Amniotic stem cell (primary cell): ENCODE measurements around the gene CDC25C.
A peak's percentile ranks its signal among the peaks of the same experiment; 100 is the strongest.

Experiments used
- DNase-seq: peaks from one replicate; lab custom pipeline; 2025; lab: John Stamatoyannopoulos, UW

Gene CDC25C

DNA sequence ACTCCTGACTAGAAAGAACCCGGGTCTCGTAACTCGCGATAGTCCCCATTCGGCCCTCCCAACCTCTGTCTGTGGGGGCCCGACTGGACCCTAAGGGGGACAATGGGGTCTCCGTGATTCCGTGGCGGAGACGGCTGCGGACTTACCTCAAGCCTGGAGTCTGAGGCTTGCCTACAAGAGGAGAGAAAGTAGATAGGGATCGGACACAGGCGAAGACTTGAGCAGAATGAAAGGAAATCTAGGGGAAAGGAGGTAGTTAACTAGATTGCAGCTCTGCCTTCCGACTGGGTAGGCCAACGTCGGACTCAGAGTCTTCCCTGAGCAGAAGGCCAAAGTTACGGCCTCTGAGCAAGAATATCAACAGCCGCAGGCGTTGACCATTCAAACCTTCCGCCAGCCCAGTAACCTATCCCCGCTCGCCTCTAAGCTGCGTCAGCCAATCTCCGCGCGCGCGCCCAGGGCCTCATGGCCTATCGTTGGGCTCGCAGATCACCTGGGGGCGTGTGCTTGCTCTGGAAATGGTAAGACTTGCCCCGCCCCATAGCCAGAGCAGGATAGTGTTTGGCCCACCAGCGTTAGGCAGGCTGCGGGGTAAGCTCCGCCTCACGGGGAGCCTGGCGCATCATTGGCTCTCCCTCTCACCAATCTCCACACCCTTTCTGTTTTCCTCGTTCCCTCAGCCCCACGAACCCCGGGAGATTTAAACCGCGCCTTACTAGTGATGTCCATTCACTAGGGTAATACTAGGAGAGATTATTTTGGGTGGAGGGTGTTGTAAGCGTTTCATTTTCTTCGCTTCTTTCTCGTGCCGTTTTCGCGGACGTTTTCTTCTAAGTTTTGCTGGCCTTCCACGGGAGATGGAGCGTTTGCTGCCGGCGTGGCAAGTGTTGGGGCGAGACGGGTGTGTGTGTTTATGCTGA is at the start of gene CDC25C:
Gene CDC25C (minus strand): TSS at position 356 of the 920 bp plus-strand sequence. CDS start 624 bp downstream, outside the sequence.
- peak; percentile 98 for DNase-seq

DNA sequence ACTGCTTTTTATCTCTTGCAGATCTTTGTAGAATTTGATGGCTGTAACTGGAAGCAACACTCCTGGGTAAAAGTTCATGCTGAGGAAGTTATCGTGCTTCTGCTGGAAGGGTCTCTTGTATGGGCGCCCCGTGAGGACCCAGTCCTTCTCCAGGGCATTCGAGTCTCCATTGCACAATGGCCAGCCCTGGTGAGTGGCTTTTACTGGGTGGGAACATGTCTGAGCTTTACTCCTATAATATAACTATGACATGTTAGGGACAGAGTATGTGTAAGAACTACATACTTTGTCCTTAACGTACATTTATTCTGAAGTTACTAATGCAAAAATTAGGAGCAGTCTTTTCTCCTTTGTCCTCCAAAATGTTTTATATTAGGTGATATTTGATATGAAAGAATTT is 41.0 kb upstream of the CDC25C start:
- DNase-seq, result no peak

DNA sequence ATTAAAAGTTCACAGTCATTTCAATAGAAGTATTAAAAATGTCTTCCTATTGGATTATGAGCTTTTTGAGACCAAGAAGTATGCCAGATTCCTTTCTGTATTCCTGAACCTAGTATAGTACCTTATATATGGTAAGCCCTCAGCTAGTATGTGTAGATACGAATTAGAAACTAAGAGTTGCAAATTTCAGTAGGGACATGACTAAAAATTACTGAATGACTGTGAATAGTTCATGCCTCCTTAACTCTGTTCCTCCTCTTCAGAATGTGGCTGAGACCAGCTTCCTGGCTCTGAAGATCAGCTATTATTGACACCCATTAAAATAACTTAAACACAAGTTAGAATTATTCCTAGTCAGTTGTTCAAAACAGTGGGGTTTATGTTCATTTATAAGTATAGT is 40.6 kb upstream of the CDC25C start:
- DNase-seq, result no peak

DNA sequence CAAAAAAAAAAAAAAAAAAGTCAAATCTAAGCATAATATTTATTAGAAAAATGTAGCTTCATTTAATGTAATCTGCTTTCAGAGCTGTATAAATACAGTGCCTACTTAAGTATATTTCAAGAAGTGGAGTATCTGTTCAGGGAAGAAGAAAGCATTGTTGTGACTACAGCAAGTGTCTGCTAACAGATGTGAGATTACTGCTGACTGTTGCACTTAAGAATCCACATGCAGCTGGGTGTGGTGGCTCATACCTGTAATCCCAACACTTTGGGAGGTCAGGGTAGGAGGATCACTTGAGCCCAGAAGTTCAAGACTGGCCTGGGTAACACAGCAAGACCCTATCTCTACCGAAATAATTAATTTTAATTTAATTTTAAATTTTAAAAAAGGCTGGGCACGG is 39.9 kb upstream of the CDC25C start:
- DNase-seq, result no peak

DNA sequence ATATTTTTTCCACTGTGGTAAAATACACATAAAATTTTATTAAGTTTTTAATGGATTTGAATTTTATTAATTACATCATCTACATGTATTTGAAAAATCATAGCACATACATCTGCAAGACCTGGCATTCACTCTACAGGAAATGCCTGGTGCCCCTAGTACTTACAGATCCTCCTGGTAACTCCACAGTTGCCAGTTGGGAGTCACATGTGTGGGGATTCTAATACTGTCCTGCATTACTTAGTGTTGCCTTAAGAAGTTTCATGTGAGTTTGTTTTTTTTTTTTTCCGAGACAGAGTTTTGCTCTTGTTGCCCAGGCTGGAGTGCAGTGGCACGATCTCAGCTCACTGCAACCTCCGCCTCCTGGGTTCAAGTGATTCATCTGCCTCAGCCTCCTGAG is 38.9 kb upstream of the CDC25C start:
- no peak for DNase-seq

DNA sequence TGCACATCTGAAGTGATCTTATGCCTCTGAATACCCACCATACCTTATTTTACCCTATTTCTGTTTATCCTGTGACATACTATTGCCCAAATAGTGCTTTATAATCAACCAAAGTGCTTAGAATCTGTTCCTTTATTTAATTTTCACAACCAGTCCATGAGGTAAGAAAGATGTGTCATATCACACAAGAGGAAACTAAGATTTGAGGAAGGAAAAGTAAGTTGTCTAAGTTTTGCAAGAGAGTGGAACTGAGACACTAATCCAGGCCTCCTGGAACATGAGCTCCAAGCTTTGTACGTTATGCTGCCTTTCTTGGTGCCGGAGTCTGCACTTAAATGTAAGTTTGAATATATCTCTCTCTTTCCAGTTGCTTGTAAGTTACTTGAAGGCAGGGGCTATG is 38.1 kb upstream of the CDC25C start:
- no peak for DNase-seq

DNA sequence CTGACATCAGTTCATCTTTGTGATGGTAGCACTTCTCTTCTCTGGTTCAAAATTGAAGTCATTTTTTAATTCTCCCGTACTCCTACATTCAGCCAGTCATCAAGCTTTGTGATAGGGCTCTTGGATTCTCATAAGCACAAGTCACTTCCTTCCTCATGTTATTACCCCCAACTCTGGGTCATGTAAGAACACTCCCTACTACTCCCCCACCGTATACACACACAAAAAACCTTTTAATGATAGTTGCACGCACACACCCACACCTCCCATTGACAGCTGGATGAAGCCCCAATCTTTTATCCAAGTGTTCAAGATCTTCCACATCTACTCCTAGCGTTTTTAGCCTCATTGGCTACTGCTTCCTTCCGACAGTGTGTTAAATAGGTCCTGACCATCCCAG is 37.7 kb upstream of the CDC25C start:
- DNase-seq, result no peak

DNA sequence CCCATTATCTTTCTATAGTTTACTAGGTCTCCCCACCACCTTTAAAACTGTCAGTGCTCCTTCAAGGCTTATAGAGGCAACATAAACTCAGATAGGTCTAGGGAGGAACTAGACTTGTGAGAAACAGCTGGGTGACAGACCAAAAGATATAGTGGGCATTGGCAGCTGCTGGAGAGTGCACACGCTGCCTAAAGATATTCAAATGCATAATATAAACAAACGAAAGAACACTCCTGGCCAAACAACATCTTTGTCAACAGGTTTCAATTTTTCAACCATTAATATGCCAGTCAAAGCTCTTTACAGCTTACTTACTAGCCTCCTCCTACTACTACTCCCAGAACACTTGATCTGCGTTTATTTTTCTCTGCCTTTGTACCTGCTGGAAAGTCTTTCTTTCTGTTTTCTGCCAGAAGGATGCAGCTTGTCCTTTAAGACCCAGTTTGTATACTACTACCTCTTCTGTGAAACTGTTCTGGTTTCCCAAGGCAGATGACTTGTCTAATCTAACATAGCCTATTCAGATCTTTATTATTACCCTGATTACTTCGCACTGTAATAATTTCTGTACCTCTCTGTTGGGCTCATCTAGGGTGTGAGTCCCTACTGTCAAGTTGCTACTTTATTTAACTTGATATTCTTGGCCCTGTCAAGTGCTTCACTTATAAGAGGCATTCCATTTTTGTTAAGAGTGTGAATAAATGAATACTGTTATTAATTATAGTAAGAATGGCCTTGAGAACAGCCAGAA is 35.2 kb upstream of the CDC25C start:
- DNase-seq, result no peak

DNA sequence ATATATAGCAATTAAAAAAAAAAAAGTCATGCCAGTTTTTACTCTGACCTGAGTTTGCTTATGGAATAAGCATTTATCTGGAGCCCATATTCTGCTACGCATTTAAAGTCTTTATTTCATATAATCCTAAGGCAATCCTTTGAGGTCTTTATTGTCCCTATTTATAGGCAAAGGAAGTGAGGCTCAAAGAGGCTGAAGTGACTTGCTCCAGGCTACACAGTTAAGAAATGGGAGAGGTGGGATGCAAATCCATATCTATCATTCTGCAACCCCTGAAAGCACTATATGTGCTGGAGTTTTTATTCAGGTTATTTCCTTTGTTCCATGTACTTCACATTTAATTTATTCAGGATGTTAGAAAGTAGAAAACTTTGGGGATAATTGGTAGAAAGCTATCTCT is 33.0 kb upstream of the CDC25C start:
- DNase-seq, result no peak

DNA sequence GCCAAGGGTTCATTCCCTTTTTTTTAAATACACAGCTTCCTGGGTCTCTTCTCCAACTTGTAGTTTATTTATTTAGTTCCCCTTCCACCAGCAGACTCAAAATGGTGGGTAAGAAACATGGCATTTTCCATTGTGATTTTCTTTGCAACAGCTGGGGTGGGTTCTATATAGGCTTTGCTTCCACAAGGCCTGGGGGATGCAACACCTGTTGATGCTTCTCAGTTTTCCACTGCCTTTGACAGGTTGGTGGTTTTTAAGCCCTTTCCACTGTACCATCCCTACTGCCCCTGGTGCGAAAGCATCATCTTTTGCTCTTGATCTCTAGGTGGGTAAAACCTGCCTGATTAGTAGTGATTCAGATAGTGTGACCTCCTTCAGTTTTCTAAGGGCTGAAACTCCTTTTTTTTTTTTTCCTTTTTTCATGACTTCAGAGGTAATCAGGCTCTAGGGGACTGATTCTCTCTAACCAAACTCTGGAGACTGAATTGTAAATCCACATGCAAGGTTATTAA is 29.4 kb upstream of the CDC25C start:
- no peak for DNase-seq

DNA sequence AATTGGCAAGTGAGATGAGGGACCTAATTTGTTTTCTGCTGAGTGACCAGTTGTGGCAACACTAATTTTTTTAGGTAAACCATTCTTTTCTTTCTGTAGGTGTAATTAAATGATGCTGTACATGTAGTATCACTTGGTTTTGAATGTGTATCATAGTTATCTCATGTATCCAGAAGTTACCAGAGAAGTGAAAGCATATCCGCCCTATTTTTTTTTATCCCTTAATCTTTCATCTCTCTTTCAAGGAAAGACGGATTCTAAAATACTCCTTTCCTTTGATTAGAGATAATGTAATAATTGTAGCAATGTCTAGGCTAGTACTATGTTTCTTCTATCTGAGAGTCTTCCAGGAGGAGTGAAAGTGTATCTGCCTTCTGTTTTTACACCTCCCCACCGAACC is 28.0 kb upstream of the CDC25C start:
- DNase-seq, result no peak

DNA sequence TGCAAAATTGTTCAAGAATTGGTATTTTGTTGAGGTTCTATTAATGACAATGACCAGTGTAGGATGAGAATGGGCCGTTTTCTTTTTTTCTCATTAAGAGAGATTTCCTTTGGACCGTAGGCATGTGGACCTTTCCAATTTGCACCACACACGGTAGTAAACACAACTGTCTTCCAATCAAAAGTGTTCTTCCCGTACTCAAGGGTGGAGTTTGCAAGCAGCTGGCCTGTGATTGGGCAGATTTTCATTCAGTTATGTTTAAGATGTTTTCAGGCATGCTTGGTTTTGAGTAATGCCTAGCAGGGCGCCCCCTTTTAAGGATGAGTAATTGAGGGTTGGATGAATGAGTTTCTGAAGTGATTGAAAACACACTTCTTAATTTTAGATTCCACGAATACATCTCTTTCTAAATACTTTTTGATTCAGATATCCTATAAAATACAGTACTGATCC is 23.3 kb upstream of the CDC25C start:
- DNase-seq, result peak; percentile 43

DNA sequence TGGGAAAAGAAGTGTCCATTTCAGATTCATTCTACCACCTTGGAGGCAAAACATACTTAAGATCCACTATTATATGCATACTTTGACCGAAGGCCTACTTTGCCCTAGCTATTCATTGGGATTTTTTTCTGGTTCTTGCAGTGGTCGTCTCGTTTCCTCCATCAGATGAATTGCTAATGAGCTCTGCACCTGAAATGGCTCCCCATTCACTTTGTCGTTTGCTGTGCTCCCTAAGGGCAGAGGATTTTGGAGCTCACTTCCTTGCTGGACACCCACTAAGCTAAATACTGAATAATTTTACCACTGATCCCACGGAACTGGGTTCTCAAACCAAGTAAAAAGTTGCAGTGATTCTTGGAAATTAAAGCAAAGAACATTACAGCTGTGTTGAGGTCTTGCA is 22.8 kb upstream of the CDC25C start:
- DNase-seq, result no peak

DNA sequence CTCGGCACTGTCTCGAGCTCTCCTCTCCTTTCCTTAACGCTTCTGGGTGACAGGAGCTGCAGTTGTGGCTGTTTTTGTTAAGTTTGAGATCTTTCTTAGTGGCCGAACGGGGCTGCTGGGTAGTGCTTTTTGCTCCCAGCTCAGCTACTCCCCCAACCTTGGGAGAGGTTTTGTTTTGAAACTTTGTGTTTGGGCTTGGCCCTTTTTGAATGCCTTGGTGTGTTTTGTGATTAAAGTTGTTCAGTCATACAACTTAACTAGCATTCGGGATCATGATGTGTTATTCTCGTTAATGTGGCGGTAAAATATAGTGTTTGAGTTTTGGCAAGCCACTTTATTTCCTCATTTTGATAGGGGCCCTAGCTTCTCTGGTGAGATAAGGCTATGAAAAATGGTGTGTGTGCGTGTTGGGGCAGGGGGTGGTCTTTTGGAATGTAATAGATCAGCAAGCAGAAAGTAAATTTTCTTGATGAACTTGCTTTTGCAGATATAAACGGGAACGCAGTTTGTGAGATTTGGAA is 22.0 kb upstream of the CDC25C start:
- no peak for DNase-seq

DNA sequence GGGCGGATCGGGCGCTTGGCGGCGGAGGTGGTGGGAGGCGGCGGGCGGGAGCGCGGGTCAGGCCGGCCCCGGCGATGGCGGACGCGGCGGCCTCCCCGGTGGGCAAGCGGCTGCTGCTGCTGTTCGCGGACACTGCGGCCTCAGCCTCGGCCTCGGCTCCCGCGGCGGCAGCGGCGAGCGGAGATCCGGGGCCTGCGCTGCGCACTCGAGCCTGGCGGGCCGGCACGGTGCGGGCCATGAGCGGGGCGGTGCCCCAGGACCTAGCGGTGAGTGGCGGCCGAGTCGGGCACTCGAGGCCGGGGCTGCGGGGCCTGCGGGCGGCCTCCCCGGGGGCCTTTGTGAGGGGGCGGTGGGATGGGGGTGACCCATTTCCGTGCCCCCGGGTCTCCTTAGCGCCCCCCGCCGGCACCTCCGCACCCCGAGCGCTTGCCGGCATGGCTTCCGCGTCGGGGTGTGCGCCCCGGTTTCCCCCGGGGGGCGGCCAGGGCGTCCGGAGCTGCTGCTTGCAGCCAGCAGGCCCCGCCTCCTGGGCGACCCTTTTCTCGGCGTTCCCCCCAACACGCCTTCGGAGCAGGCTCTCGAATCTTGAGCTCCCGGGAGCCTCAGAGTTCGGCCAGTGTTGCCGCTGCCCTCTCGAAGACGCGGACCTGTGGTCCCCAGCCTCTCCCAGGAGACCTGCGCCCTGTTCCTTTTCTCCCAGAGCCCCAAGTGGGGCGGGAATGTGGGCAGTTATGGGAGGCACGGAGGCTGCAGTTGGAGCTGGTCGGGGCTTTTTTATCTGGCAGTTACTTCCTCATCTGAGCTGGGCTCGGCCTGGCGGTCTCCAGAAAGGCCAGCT is 21.3 kb upstream of the CDC25C start:
- DNase-seq, result no peak

DNA sequence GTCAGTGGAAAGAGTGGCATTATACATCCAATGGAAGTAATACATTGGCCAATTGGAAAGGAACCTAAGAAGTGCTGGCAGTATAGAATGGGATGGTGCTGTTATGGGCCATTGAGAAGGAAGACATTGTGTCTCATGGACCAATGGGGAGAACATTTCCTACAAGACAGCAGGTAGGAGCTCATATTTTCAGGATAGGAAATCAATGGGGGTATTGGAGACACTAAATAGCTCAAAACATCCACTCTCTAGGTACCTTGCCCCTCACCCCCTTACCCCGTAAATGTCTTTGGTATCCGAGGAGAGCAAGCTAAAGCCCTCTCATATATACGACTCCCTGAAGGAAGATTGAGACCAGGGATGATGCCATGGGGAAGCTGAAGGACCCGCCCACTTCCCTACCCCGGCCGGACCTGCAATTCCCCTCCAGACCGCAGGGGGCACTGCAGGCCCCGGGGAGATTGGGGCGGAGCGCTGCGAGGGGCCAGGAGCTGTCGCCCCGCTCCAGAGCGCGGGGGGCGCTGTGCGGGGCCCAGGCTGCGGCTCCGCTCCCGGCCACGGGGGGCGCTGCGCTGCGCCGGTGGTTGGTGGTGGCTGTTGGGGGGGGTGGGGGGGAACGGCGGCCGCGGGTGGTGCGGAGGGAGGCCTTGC is 20.6 kb upstream of the CDC25C start, which contains the start of gene KDM3B:
Gene KDM3B (plus strand): TSS at position 615 of the 651 bp plus-strand sequence. CDS start 111 bp downstream, outside the sequence.
- peak; percentile 32 for DNase-seq

DNA sequence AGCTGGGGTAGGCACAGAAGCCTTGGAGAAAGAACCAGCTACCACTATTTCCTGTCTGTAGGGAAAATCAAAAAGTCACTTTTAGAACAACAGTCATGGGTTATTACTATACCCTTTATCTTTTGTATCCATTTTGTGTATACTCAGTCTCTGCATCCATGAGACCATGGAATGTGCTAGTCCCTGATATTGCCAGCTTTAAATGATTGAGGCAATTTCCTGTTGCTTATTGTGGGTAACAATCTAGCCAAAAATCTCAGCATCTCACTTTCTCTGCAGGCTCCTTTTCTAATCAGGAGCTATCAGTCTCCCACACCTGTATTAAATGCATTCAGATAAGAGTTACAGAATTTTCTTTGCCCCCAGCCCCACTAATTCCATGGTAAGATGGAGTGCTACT is 19.9 kb upstream of the CDC25C start:
- no peak for DNase-seq

DNA sequence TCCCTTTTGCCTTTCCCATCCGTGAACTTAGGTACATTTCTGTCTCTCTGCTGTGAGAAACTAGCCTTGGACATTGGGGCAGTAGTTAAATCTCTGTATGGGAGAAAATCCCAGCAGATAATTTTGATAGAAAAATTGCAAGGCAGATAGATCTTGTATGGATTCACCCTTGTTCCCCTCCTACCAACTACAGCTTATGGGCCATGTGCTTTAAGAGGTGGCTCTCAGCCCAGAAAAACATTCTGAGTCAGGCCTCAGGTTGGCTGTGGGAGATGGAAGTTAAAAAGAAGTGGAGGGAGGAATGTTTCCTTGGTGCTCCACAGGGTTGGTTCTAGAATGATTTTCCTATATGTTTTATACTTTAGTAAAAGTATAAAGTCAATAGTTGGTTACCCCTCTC is 19.5 kb upstream of the CDC25C start:
- DNase-seq, result no peak

DNA sequence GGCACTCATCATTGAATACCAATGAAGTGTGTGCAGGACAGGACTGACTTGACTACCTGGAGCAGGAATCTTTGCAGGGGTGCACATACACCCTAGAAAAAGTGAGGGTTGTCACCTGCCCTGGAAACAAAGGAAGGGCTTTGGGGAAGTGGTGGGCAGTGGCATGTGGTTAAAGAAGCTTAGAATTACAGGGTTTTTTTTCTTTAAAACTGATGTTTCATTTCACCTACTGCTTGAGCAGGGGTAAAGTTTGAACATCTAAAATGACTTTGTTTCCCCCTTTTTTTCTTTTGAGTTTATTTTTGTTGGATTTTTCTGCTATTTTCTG is 18.9 kb upstream of the CDC25C start:
- DNase-seq, result no peak

DNA sequence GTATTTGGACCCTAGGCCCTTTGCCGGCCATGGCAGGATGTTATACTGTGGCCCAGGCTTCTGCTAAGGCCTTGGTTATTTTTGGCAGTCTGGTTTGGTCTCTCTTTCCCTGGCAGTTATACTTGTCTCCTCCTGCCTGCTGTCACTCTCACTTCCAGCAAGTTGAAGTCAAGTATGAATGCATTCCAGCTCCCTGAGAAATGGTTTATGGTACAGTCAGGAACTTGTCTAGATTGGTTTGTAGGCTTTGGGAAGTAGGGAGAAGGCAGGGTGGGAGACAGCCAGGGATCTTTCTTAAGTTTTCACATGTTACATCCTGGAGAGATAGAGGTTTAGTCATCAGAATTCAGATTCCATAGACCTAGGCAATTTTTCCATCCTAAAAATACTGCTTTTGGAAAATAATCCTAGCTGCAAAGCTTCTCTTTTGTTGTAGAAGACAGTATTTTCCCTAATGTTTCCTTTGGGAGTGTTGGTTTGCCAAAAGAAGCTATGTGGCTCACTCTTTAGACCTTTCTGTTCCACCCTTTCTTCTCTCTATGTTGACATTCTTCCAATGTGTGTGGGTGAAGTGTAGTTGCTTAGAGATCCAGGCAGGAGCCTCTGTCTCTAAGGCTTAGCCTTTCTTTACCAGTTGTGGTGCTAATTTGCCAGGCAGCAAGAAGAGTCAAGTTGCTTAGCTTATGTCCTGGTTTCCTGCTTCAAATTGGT is 18.4 kb upstream of the CDC25C start:
- no peak for DNase-seq

DNA sequence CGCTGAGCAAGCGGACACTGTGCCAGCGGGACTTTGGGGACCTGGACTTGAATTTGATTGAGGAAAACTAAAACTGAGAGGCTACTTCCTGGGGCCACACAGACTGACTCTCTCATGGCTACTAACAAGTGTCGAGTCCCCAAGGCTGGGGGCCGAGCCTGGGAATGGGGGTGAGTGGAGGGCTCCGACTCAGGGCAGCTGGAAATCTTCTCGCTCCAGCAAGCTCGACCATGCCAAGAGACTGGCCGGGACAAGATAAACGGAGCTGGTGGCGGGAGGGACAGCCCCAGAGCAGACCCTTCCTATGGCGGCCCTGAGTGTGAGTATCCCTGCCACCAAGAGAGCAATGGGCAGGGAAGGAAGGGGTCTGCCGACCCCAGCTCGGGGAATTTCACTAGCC is 15.3 kb upstream of the CDC25C start:
- no peak for DNase-seq
